Fibroblast of skin of left quadriceps (primary cell): Measurements from ENCODE around the gene VEPH1.

Source experiments
- DNase-seq, 2 experiments: peaks; one replicate each; pipeline ENCODE4 v3.0.0-alpha.2; 2013; ENCODE audit warnings: low read depth in 2 of 2

VEPH1 gene

DNA sequence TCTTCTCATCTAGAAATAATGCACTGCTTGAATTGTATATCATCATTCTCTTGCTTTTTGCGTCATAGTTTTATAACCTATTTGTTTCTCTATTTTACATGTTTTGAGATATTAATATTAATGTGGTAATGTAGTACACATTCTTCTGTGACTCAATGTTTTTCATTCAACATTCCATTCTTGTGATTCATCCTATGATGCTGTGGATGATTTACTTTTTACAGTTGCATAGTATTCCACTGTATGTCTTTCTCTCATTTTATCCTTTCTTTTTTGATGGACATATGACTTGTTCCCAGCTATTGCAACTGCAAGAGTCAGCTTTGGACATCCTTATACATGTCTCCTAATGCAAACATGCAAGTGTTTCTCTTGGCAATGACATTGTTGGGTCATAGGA is 20.6 kb upstream of the VEPH1 start:
- DNase-seq, result no peak

DNA sequence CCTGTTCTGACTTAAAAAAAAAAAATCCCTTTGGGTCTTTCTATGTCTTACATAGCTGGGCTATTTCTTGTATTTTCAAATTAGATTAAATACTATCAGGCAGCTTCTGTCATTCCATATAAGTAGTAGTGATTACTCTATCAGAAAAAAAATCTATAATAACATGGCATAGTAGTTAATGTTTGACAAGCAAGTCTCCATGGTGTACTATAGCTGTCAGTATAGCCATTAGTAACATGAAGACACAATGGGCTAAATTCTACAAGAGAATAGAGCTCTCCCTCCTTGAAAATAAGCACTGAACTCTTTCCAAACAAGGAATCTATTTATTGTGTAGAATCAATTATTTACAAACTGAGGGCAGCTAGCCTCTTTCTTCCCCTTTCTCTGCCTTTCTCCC is 19.4 kb upstream of the VEPH1 start:
- DNase-seq, result no peak

DNA sequence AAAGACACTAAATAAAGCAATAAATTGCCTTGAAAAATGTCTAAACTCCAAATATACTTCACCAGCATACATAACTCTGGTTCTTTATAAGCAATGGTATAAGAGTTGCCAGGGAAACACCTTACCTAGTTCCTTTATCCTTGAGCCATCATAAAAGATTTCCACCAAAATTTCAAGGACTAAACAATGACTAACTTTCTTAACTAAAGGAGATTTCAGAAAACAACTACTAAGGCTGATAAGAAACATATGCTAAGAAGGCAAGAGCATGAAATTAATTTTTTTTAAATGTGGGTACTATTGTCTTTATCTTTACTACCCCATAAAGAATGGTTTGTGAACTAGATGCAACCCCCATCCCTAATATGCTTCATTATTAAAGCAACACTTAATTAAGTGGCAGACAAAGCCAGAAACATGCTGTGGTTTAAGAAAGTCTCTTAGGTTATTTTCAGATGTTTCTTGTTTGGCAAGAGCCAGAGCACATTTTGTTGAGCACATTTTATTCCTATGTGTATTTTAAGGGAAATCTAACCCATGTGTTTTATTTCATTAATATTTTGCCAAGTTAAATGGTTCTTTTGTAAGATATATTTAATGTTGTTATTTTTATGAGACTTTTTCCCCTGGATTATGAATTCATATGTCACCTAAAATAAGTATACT is 17.4 kb upstream of the VEPH1 start:
- DNase-seq, result no peak

DNA sequence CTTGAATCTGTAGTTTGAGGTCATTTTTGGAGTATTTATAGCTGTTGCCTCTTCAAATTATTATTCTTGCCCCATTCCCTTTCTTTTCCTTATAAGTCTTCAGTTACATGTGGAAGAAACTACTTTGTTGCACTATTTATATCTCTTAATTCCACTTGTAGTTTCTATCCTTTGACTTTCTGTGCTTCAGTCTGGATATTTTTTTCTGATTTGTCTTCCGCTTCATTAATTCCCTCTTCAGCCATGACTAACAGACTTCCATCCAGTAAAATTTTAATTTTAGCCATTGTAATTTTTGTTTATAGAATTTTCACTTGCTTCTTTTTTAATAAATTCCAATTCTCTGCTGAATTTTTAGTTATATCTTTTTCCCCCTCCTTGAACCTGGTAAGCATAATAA is 15.7 kb upstream of the VEPH1 start:
- DNase-seq, result no peak

DNA sequence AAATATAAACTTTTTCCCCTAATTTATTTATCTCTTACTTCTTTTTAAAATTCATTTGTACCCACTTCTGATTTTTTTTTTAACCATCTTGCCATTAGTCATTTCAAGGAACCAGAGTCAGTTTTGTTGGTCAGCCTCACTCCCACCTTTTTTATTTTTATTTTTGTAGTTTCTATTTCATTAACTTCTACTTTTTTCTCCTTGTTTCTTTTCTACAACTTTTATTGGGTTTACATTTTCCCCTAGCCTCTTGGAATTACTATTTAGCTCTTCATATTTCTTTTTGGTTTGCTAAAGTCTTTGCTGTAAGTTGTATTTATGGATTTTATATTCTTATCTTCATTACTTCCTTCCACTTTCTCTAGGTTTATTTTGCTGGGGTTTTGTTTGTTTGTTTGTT is 13.7 kb upstream of the VEPH1 start:
- no peak for DNase-seq

DNA sequence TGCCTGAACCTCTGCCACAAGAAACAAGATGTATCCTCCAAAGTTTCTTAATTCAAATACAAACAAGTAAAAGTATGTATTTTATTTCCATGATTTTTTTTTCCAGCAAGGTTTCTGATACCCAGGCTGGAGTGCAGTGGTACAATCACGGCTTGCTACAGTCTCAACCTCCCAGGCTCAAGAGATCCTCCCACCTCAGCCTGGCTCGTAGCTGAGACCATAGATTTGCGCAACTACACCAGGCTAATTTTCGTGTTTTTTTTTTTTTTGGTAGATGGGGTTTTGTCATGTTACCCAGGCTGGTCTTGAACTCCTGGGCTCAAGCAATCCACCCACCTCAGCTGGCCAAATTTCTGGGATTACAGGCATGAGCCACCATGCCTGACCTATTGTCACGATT is 12.2 kb upstream of the VEPH1 start:
- DNase-seq, result no peak

DNA sequence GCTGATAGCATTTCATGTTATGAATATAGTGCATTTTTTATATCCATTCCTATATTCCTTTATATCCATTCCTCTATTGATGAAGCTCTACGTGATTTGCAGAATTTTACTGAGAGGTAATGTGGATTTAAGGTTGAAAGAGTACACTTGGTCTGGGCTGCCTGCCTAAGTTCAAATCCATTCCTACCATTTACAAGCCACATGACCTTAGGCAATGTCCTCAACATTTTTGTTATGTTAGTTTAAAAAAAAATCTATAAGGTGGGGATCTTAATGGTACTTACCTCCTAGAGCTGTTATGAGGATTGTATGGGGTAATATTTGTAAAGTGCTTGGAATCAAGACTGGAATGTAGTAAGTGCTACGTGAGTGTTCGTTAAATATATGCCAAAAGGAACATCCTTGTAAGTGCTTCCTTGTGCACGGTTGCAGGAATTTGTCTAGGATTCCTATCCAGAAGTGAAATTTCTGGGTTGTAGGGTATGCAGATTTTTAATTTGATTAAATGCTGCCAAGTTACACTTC is 11.2 kb upstream of the VEPH1 start:
- no peak for DNase-seq

DNA sequence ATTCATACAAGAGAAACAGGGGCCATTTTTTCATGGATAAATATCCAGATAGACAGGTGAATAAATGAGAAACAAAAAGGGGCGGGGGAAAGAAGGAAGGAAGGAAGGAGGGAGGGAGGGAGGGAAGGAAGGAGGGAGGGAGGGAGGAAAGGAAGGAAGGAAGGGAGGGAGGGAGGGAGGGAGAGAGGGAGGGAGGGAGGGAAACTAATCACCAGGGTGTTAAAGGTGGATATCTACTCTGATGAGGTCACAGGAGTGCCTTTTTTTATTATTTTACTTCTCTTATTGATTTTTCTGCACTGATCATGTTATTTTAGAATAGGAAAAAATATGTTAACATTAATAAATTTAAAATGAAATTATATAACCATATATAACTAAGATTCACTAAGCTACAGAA is 10.4 kb upstream of the VEPH1 start:
- no peak for DNase-seq

DNA sequence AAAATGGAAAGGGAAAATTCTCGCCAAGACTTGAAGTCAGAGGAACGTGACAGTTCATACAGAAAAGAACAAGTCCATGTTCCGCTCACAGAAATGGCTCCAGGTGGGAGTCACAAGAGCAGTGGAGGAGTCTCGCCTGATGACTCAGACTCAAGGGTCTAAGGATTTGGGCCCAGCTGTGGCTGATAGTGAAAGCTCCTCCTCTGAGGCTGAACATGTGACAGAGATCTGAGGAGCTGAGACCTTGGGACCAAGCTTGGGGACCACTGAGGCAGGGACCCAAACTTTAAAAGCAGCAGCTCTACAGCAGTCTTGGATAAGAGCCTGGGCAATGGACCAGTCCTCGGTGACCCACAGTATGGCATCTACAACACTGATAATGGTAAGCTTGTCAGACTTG is 9.3 kb upstream of the VEPH1 start:
- DNase-seq, result no peak

DNA sequence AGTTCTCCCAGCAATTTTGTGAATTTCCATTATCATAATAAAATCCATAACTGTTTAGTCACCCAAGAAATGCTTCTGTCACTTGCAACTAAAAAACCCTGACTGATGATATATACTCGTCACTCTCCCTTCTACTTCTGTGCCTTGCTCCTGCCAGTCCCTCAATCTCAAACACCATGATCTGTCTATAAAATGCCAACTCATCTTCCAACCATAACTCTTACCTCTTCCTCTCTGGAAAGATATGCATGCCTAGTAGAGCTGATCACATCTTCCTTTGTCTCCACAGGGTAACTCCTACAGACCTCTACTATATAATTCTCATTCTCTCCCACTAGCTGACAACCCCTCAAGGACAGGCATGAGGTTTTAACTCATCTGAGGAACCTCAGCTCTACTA is 5.2 kb upstream of the VEPH1 start:
- DNase-seq, result no peak

DNA sequence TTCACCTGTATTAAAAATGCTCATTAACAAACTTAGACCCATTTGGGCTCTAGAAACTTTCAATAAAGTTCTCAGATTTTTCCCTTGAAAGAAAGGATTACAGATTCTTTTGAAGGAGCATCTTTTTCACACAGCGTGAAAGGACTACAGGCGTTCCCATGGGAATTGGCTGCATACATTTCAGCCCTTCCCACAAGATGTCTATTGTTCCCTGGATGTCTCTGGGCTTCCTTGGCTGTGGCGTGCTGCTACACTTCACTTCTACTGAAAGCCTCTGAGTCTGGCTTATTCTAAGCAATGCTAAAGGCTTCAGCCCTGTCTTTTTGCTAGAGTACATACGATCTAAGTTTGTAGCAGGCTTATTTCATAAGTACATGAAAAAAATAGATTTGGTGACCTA is 1.4 kb downstream of the VEPH1 start:
- no peak for DNase-seq

DNA sequence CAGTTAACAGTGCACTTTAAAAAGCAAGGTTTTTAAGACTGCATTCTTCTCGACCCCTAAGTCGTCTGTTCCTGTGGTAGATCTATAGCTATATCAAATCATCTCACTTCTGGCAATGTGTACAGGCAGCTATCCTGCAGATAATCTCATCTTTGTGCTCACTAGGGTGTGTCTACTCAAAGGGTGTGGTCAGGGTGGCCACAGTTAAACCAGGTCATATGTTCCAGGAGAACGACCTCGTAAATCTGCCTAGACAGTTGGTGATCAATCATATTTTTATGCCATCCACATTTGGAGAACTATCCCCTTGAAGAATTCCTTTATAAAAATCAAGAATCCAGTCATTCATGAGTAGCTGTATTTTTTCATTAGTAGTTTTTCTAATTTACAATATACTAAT is 3.0 kb downstream of the VEPH1 start:
- no peak for DNase-seq

DNA sequence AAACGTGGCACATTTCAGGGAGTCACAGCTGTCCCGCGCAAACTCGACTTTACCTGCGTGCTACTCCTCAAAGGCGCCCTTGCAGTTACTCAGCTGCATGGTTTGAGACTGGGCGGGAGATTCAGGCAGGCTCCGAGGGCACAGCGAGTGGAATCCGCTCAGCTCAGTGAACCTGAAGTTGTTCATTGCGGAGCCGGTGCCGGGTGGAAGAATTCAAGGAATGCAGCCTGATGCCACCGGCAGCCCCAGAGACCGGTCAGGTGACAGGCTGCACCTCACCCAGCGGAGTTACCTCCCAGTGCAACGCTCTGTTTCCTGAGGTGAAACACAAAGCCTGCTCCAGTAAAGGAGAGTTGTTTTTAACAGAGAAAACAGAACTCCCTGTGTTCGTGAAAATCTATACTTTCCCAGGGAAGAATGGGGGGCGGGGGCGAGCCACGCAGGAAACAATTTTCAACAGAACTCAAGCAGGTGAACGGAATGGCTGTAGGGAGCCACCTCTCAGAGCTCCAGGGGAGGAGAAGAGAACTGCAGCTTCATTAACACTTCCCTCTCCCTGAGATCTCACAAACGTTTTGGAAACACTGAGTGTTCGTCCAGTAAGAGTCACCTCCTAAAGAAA is 3.8 kb downstream of the VEPH1 start:
- no peak for DNase-seq

DNA sequence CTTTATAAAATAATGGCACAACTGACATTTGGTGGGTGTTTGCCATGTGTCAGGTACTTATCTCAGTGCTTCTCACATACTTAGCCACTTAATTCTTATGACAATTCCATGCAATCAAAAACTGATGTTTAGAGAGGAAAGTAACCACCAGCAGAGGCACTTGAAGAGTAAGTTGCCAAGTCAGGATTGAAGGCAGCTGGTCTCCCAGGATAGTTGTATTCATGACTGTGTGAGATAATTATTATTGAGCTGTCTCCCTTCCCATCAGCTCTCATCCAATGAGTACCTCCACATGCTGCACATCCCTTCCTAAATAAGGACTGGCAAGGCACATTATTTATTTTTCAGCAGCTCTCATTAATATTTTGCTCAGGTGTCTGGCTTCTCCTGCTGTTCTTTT is 4.8 kb downstream of the VEPH1 start:
- DNase-seq, result no peak

DNA sequence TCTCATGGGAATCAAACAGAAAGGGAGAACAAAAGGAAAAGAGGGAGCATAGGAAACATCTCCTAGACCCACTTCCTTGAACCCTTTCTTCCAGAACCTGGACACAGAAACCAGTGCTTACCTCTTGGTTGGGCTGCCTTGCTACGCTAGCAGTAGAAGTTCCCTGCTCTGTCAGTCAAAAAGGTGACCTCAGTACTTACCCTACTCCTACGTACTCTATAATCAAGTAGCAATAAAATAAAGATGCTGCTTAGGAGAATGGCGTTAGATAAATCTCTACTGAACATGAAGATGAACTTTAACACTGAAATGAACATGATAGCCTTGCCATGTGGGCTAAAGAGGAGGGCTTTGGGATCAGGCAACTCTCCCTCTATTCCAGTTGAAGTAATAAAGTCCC is 7.4 kb downstream of the VEPH1 start:
- DNase-seq, result no peak

DNA sequence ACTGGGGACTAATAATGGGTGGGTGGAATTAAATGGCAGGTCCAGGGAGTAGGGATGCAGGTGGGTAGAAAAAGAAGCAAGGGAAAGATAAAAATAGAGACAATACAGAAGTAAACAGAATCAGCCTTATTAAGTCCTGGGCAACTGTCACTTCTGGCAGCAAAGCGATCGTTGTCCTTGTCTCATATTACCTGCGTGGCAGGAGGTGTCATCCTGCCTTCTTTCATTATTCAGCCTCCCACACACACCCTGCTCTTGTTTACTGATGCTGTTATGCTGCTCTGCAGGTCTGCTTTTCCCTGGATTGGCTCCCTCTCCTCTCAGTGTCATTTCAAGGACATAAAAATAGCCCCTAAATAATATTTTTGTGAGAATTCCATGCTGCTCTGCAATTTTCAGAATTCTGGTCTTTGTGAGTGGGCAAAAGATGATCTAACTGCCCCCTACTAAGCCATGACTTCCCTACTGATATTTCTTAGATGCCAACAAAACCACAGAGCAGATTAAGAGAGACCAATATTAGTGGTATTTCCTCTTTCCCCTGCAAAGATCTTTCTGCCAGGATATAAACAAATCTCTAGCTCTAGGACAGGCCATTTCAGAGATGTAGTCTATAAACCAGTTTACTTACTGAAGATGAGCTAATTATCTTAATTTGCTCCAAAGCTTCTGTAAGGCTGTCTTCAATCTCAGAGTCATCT is 8.5 kb downstream of the VEPH1 start:
- DNase-seq, result no peak

DNA sequence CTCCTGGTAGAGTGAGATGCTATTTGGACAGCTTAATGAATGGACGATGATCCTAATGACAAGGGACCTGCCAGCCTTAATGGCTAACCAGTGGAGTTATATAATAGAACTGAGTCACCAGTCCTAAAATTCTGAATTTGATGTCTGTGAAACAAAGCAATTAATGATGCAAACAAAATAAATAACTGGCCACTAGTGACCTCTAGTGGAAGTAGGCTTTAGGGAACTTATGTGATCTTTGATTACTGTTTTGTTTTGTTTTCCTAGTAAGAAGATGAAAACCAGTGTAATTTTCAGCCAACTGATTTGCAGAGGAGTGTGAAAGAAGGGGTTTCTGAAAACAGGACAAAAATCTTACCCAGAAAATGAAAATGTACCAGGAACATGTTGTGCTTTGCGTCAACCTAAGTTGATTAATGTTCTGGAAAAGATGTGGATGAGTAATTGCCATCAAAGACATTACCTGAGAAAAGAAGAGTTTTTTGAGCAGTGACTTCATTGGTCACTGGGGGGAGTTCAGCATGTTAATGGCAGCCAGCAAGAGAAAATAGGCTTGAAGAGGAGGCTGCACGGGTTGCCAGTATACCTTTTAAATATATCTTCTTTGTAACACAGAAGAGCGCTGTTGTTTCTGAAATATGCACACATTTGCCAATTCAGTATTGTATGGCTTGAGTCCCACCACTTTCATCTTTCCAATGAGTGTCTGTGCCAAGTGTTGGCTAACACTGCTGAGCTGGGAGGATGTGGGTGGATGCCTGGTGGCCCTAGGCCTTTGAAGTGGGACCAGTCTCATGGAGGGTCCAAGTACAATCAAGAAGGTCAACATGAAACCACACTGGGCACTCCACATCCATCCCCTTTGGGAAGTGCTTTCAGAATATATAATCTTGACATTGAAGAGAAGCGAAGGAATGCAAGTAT is 9.3 kb downstream of the VEPH1 start:
- peak; percentile 58 to 60 for DNase-seq

DNA sequence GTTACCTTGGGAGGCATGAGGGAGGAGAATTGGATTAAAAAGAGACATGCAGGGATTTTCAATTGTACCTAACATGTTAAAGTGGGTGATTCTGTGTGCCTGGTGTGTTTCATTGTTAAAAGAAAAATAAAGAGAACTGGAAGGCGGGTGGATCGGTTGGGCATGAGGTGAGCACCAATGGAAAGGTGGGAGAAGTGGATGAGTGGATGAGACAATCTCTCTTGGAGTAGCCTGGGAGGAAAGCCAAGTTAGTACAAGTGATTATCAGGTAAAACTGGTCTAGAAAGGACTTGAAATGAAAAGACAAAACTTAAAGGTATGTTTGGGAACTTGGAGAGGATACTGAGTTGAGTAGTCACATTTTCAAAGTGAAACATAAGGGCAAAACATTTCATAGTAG is 12.1 kb downstream of the VEPH1 start:
- DNase-seq, result no peak

DNA sequence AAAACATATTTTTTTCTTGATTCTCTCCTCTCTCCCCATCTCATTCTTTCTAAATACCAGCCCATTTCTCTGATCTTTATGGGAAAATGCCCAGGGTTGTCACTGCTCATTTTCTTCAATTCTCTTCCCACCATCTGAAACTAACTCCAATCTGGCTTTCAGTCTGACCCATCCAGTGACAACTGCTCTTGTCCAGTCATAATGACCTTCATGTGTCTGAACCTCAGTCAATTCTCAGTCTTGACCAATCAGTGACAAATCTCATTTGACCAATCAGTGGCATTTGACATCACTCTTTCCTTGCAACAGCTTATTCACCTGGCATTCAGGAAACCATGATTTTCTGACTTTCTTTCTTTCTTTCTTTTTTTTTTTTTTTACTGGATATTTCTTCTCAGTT is 15.1 kb downstream of the VEPH1 start:
- DNase-seq, result no peak

DNA sequence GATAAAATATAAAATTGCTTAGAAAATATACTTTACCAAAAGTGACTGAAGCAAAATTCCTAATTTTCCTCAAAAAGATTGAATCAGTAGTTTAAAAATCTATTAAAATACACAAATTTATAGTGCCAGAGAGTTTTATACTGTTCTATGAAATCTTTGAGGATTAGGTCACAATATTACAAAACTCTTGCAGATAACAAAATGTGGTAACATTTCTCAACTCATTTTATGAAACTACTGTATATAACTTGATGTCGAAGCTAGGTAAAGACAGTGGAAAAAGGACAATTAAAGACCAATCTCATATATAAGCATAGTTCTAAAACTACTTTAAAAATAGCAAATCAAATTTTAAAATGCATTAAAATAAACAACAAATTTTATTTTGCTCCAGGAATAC is 15.9 kb downstream of the VEPH1 start:
- no peak for DNase-seq

DNA sequence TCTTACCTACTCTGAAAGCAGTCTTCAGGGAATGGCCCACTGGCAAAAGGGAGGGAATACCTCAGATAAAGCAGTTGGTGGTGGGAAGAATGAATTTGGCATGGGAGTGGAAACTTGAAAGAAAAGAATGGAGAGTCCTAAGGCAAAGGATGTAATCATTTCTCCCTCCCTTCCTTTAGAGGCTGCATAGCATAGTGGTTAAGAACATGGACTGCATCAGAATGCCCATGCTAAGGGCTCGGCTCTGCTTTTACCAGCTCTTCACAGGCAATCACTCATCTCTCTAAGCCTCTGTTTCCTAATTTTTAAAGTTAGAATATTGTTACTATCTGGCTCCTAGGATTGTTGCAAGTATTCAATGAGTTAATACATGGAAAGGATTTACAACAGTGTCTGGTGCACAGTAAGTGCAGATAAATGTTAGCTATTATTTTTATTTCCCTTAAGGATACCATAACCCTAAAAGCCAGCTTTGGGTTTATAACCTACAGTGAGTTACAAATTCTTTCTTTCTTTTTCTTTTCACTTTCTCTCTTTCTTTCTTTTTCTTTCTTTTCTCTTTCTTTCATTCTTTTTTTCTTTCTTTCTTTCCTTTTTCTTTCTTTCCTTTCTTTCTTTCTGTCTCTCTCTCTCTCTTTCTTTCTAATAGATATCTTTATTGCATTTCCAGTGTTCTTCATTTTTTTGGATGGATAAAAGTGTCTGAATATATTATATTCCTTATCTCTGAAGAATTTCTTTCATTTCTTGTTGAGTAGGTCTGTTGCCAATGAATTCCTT is 23.6 kb downstream of the VEPH1 start:
- no peak for DNase-seq
